HFF-Myc (cell line): Measurements from ENCODE around the gene SSTR5.

Source experiments
- DNase-seq: peaks from one replicate; pipeline ENCODE4 v3.0.0-alpha.2; 2011; ENCODE audit warnings: low read depth; ENCODE audit errors: extremely low read depth
- H3K4me3 ChIP-seq: replicated peaks from 2 replicates; pipeline ENCODE4 v1.5.1; 2011; ENCODE audit warnings: low read depth, mild to moderate bottlenecking, control low read depth, low read length
- CTCF ChIP-seq: IDR thresholded peaks from 2 replicates; pipeline ENCODE4 v1.5.1; 2012; ENCODE audit warnings: mild to moderate bottlenecking, low read depth, low read length, control low read depth; ENCODE audit errors: missing control alignments

SSTR5 gene

GRCh38 chr16:1049113-1049975 is 23.2 kb upstream of the SSTR5 start:
- TF ChIP-seq CTCF, result no peak
- H3K4me3 ChIP-seq, result no peak overlapping the region
- no peak for DNase-seq

- H3K4me3 ChIP-seq, result no peak overlapping the region
- no peak for TF ChIP-seq CTCF
- no peak for DNase-seq
Observed at GRCh38 chr16:1049976-1050247, 22.6 kb upstream of the SSTR5 start.

GRCh38 chr16:1050516-1050915 is 22.0 kb upstream of the SSTR5 start:
- no peak overlapping the region for H3K4me3 ChIP-seq
- no peak for TF ChIP-seq CTCF
- DNase-seq, result no peak

GRCh38 chr16:1050921-1051320 is 21.6 kb upstream of the SSTR5 start:
- no peak overlapping the region for H3K4me3 ChIP-seq
- TF ChIP-seq CTCF, result no peak
- DNase-seq, result no peak

GRCh38 chr16:1051446-1051845 is 21.1 kb upstream of the SSTR5 start:
- TF ChIP-seq CTCF, result no peak
- H3K4me3 ChIP-seq, result no peak overlapping the region
- DNase-seq, result no peak

- no peak for TF ChIP-seq CTCF
- H3K4me3 ChIP-seq, result no peak overlapping the region
- no peak for DNase-seq
Observed at GRCh38 chr16:1052721-1053120, 19.8 kb upstream of the SSTR5 start.

- TF ChIP-seq CTCF, result no peak
- no peak for DNase-seq
Observed at GRCh38 chr16:1053121-1053521, 19.4 kb upstream of the SSTR5 start.

More at GRCh38 chr16:1053121-1053521, 19.4 kb upstream of the SSTR5 start:
- H3K4me3 ChIP-seq, result no peak overlapping the region
